NCI-H1105 (cell line): Measurements from ENCODE around the gene TNRC6B.
"Not testable (repeated sequence)": the region's sequence is repeated elsewhere in the genome, so short reads cannot be mapped to it uniquely, and the experiment has no call there.

ENCODE experiments used
- DNase-seq: peaks from one replicate; lab custom pipeline; 2025; lab: John Stamatoyannopoulos, UW

TNRC6B gene

DNA sequence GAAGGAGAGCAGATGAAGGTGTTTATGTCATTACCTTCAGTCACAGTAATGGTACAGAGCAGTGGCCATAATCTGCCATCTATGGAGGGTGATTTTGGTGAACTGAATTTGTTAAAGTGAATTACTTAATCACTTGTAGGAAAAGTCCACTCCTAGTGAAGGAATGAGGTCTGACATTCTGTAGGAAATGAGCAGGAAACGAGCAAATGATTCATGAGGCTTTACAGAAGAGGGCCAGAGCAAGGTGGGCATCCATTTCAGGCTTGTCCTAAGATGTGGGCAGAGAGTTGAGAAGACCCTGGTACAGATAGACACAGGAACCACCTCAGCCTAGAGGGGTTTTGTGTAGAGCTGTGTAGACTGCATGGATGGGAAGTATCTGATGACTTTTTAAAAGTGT lies 186.7 kb downstream of the TNRC6B start:
- no peak for DNase-seq

GRCh38 chr22:40366068-40366467 lies 188.3 kb downstream of the TNRC6B start:
- no peak for DNase-seq

DNA sequence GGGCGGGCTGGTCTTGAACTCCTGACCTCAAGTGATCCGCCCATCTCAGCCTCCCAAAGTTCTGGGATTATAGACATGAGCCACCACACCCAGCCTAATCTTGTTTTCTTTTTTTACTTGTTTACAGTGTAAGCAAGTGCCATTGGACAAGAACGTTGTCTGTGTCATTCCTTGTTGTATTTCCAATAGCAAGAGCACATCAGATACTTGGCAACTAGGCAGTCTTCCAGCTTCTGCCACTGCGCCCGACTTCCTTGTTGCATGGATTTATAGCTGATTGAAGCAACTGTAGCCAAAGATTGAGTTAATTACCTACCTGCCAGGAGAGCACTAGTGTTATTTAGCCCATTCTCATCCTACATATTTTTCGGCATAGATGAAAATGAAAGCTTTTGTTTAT lies 189.6 kb downstream of the TNRC6B start:
- no peak for DNase-seq

DNA sequence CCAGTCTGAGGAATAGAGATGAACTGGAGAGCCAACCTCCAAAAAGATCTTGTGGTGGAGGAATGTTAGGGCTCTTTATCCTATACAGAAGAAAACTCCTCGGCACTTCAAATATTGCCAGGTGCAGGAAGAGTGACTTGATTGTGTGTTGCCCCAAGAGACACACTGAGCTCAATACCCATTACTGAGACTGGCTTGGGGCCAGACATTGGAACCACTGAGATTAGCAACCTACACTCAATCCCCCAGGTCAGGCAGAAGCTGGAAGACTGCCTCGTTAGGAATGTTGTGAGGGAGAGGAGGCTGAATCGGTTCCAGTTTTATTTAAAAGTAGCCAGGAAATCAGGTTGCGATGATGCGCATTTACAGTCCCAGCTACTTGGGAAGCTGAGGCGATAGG lies 190.3 kb downstream of the TNRC6B start:
- DNase-seq, result no peak

DNA sequence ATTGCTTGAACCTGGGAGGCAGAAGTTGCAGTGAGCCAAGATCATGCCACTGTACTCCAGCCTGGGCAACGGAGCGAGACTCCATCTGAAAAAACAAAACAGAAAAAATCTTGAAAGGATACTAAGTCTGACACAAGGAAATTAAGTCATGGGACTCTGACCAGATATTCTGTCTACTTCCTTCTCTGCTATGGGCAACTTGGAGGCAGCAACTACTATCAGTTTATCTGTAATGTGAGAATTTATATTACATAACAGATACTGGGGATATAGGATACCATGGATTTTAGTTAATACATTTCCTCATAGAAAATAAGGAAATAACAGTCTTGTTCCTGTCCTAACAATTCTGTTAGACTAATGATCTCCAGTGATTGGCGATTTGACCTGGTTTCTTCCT lies 191.1 kb downstream of the TNRC6B start:
- no peak for DNase-seq

DNA sequence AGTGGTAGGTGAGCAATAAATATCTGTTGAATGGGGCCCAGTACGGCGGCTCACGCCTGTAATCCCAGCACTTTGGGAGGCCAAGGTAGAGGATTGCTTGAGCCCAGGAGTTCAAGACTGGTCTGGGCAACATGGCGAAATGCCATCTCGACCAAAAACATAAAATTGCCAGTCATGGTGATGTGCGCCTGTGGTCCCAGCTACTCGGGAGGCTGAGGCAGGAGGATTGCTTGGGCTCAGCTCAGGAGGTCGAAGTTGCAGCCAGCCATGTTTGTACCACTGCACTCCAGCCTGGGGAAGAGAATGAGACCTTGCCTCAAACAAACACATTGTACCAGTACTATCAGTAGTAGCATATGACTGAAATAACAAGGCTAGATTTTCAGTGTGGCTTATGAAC lies 196.8 kb downstream of the TNRC6B start:
- DNase-seq, result no peak

DNA sequence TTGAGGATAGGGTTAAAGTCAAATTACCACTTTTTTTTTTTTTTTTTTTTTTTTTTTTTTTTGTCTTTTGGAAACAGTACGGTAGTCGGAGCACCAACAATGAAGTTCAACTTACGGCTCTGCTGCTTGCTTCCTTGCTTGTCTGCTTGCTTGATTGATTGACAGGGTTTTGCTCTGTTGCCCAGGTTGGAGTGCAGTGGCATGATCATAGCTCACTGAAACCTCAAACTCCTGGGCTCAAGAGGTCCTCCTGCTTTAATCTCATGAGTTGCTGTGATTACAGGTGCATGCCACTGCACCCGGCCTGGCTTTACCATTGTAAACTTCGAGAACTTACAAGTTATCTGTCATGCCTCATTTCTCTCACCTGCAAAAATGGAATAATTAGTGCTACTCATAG lies 198.4 kb downstream of the TNRC6B start:
- no peak for DNase-seq

DNA sequence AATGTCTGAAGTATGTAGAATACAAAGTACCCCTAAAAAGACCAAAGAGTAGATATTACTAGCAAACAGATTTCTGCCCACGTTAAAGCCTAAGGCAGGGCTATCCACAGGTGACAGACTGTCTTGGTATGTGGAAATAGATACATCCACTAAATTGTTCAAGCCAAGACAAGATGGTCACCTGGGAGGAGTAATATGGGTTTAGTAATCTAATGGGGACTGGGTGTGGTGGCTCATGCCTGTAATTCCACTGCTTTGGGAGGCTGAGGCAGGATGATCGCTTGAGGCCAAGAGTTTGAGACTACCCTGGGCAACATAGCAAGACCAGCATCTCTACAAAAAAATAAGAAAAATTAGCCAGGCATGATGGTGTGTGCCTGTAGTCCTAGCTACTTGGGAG lies 200.2 kb downstream of the TNRC6B start:
- no peak for DNase-seq

DNA sequence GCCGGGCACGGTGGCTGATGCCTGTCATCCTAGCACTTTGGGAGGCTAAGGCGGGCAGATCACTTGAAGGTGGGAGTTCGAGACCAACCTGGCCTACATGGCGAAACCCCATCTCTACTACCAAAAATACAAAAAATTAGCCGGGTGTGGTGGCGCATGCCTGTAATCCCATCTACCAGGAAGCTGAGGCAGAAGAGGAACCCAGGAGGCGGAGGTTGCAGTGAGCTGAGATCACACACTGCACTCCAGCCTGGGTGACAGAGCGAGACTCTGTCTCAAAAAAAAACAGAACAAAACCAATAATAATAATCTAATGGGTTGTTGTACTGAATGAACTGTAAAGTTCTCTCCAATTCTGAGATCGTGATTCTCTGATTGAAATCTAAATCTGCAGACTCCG lies 200.7 kb downstream of the TNRC6B start:
- DNase-seq, result not testable (repeated sequence)

- no peak for DNase-seq
These were observed 203.7 kb downstream of the TNRC6B start for GRCh38 chr22:40381461-40381860.

DNA sequence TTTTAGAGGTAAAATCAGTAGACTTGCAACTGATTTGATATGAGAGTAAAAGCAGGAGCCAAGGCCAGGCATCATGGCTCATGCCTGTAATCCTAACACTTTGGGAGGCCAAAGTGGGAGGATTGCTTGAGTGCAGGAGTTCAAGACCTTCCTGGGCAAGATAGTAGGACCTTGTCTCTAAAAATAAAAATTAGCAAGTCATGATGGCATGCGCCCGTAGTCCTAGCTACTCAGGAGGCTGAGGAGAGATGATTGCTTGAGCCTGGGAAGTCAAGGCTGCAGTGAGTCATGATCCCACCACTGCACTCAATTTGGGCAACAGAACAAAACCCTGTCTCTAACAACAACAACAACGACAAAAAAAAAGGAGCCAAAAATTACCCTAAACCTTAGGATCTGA lies 206.2 kb downstream of the TNRC6B start:
- no peak for DNase-seq

DNA sequence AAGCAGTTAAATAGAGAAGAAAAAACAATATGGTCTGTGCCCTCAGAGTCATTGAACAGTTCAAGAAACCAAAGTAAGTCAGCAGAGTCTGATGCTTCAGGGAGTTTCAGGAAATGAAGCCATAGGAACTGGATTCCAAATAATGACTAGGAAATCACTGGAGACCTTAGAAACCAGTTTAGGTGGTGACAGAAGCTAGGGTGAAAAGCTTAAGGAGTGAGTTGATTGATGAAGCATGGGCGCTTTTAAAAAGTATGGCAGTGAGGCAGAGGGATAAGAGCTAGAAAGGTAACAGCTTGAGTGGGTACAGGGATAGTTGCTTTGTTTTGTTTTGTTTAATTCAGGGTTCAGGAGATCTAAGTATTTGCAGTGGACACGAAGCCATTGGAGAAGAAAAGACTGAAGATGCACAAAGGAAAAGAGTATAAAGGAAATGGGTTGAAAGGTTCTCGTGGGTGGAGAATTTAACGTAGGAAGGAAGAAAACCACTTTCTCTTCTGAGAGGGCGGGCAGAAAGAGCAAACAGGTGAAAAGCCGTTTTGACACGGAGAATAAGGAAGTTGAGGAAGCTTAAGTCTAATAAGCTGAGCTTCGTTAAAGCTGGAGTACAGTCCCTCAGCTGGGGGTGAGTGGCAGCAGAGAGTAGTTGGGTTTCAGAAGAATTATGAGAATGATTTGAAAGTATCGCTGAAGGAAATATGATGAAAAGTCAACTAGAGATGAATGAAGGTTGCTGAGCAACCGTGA lies 207.5 kb downstream of the TNRC6B start:
- no peak for DNase-seq
